CD8-positive, alpha-beta memory T cell (primary cell): ENCODE measurements around the gene ARHGAP42. TPM values are rescaled to one million over a fixed set of nuclear protein-coding genes. Genes with fewer than 3 reads are reported as not detected.
A peak's percentile ranks its signal among the peaks of the same experiment; 100 is the strongest.
"Not testable (repeated sequence)": the region's sequence is repeated elsewhere in the genome, so short reads cannot be mapped to it uniquely, and the experiment has no call there.

ENCODE experiments used
- CTCF ChIA-PET: fragments of 350-600 bp; sonication (Branson Sonifier 250); formaldehyde crosslinking; loops from one replicate; lab custom pipeline; 2021; ENCODE audit warnings: antibody characterized with exemption; lab: Charles Lee
- POLR2A ChIA-PET: fragments of 350-600 bp; sonication (Branson Sonifier 250); formaldehyde crosslinking; loops from one replicate; lab custom pipeline; 2021; ENCODE audit warnings: antibody characterized with exemption; lab: Charles Lee
- DNase-seq, 5 donors: peaks; one replicate each; pipeline versions ENCODE4 v3.0.0 to v3.0.0-alpha.2; 2020 to 2022; ENCODE audit warnings: mixed read lengths in 1 of 5
- H3K27ac ChIP-seq: one replicate; pipeline ENCODE4 v1.7.0; 2013; ENCODE audit warnings: low read depth, mild to moderate bottlenecking, low read length, moderate library complexity
- H3K27me3 ChIP-seq: 2 replicates; pipeline ENCODE4 v1.7.0; 2013; ENCODE audit warnings: low read length, mild to moderate bottlenecking; ENCODE audit not compliant: insufficient read depth, poor library complexity, severe bottlenecking
- H3K36me3 ChIP-seq: 2 replicates; pipeline ENCODE4 v1.7.0; 2013; ENCODE audit warnings: mild to moderate bottlenecking, low read length, moderate library complexity; ENCODE audit not compliant: insufficient read depth
- H3K4me1 ChIP-seq: 2 replicates; pipeline ENCODE4 v1.7.0; 2013; ENCODE audit warnings: mild to moderate bottlenecking, low read length, moderate library complexity; ENCODE audit not compliant: insufficient read depth
- H3K4me3 ChIP-seq: 2 replicates; pipeline ENCODE4 v1.7.0; 2013; ENCODE audit warnings: mild to moderate bottlenecking, low read length
- H3K9me3 ChIP-seq: 2 replicates; pipeline ENCODE4 v1.7.0; 2013; ENCODE audit warnings: mild to moderate bottlenecking, low read length
- H3K27ac Mint-ChIP-seq, 8 donors: one replicate each; pipeline ENCODE4 v1.8.0; 2020 to 2021; ENCODE audit warnings: mixed read lengths in 8 of 8, mild to moderate bottlenecking in 6 of 8, inconsistent platforms in 3 of 8, moderate library complexity in 3 of 8
- H3K27me3 Mint-ChIP-seq, 2 donors: one replicate each; pipeline ENCODE4 v1.8.0; 2020 to 2021; ENCODE audit warnings: mixed read lengths in 2 of 2, mild to moderate bottlenecking in 1 of 2, moderate library complexity in 1 of 2
- H3K36me3 Mint-ChIP-seq, 3 donors: one replicate each; pipeline ENCODE4 v1.8.0; 2020 to 2021; ENCODE audit warnings: mixed read lengths in 3 of 3, inconsistent platforms in 1 of 3, mild to moderate bottlenecking in 1 of 3
- H3K4me1 Mint-ChIP-seq, 3 donors: one replicate each; pipeline ENCODE4 v1.8.0; 2020 to 2021; ENCODE audit warnings: mixed read lengths in 3 of 3, inconsistent platforms in 1 of 3, mild to moderate bottlenecking in 1 of 3
- H3K4me3 Mint-ChIP-seq, 7 donors: one replicate each; pipeline ENCODE4 v1.8.0; 2020 to 2021; ENCODE audit warnings: mixed read lengths in 7 of 7, mild to moderate bottlenecking in 6 of 7, moderate library complexity in 4 of 7, inconsistent platforms in 2 of 7
- H3K9me3 Mint-ChIP-seq, 5 donors: one replicate each; pipeline ENCODE4 v1.8.0; 2020 to 2022; ENCODE audit warnings: mixed read lengths in 5 of 5, mild to moderate bottlenecking in 3 of 5, moderate library complexity in 2 of 5, inconsistent platforms in 1 of 5
- polyA plus RNA-seq: library from polyadenylated mRNA; unstranded; fragments of 300-500 nt; fragmentation: Illumina TruSeq; gene quantifications from one replicate; pipeline ENCODE4 v1.2.3, GENCODE V29; 2021
- total RNA-seq, 2 experiments: library from RNA; stranded (reverse); gene quantifications; one replicate each; pipeline ENCODE4 v1.2.3, GENCODE V29; 2021

The ARHGAP42 gene
- total and polyA plus RNA-seq, 3 experiments from 2014 or later: 0.07 to 0.18 (median 0.09) TPM

GRCh38 chr11:100748153-100748552 lies 61.1 kb downstream of the ARHGAP42 start:
- CTCF ChIA-PET: no interaction called here
- POLR2A ChIA-PET: no interaction called here
- H3K4me1 ChIP-seq: no peaks in the 10 kb centered on the region
- Mint-ChIP-seq H3K27ac (no peak overlapping the region), H3K4me3 (no peak overlapping the region), H3K9me3 (peaks cover 13 to 29% (median 18%) of the 10 kb centered on the region in 5 donors), H3K36me3 (no peaks in the 10 kb centered on the region), H3K27me3 (no peaks in the 10 kb centered on the region), H3K4me1 (no peaks in the 10 kb centered on the region)
- H3K4me3 ChIP-seq: no peak overlapping the region
- H3K36me3 ChIP-seq: no peaks in the 10 kb centered on the region
- H3K9me3 ChIP-seq: no peaks in the 10 kb centered on the region
- no peak overlapping the region for H3K27ac ChIP-seq
- no peak for DNase-seq
- no peaks in the 10 kb centered on the region for H3K27me3 ChIP-seq

DNA sequence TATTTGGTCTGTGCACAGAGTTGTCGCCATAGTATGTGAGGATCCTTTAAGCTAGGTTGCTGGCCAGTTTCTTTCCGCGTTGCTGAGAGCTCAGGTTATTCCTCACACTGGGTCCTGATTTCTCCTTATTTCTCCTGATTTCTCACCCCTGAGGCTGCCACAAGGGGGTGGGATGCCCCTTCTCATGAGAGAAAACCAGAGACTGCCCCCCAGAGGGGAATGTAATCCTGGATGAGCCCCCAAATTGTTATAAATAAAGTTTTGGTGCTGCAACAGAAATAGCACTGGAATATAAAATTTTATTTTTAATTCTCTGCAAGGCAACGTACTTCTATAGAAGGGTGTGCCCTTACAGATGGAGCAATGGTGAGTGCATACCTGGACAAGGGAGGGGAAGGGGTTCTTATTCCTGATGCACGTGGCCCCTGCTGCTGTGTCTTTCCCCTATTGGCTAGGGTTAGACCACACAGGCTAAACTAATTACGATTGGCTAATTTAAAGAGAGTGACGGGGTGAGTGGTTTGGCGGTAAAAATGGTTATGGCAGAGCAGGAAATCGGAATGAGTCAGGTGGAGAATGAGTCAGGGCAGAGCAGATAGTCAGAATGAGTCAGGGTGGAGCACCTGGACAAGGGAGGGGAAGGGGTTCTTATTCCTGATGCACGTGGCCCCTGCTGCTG lies 62.9 kb downstream of the ARHGAP42 start:
- H3K4me3 Mint-ChIP-seq, H3K36me3 ChIP-seq, H3K27ac ChIP-seq, CTCF ChIA-PET, H3K27me3 Mint-ChIP-seq, H3K4me1 ChIP-seq, POLR2A ChIA-PET, DNase-seq, H3K36me3 Mint-ChIP-seq, H3K27ac Mint-ChIP-seq, H3K4me3 ChIP-seq, H3K27me3 ChIP-seq, H3K4me1 Mint-ChIP-seq, H3K9me3 ChIP-seq: not testable (repeated sequence)
- peaks cover 11 to 31% (median 18%) of the 10 kb centered on the region in 5 donors for H3K9me3 Mint-ChIP-seq

DNA sequence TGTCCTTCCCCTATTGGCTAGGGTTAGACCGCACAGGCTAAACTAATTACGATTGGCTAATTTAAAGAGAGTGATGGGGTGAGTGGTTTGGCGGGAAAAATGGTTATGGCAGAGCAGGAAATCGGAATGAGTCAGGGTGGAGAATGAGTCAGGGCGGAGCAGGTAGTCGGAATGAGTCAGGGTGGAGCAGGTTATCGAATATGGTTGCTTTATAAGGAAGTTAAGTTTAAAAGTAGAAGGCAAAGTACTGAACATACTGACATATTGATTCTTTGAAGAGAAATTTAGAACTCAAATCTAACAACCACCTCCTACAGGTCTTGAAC lies 63.4 kb downstream of the ARHGAP42 start:
- H3K36me3 Mint-ChIP-seq, H3K9me3 ChIP-seq, POLR2A ChIA-PET, H3K27ac ChIP-seq, H3K27me3 ChIP-seq, H3K36me3 ChIP-seq, H3K27me3 Mint-ChIP-seq, H3K4me1 Mint-ChIP-seq, H3K4me1 ChIP-seq, H3K27ac Mint-ChIP-seq, DNase-seq, CTCF ChIA-PET, H3K4me3 ChIP-seq, H3K4me3 Mint-ChIP-seq: not testable (repeated sequence)
- H3K9me3 Mint-ChIP-seq: peaks cover 11 to 32% (median 17%) of the 10 kb centered on the region in 5 donors

DNA sequence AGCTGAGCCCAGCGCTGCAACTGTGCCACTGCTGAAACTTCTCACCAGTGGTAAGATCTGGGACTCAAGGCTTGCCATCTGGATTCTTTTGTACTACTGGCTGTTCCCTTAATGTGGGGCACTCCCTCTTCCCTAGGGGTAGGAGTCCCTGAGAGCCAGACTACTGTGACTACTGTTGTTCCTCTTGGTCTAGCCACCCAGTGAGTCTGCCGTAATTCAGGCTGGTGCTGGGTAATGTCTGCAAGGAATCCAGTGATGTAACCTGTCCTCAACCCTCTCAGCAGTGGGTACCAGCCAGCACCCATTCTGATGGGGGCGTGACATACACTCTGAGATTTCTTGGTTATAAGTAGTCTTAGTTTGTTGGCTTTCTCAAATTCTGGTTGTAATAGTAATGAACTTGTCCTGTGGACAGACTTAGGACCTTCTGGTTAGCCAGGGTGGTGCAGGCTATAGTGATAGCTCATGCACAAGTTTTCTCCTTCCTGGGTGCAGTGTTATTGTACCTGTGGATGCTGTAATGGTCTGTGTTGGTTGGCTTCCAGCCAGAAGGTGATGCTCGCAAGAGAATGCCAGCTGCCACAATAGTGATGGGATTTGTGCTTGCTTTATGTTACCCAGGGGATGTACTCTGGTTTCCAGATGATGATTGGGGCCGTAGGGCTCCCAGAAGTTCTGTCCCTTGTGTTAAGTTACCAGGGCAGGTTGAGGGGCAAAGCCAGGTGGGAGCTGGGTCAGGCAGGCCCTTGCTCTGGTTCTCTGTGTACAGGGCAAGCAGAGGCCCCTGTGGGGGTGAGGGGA lies 65.5 kb downstream of the ARHGAP42 start:
- H3K4me1 Mint-ChIP-seq: no peaks in the 10 kb centered on the region

DNA sequence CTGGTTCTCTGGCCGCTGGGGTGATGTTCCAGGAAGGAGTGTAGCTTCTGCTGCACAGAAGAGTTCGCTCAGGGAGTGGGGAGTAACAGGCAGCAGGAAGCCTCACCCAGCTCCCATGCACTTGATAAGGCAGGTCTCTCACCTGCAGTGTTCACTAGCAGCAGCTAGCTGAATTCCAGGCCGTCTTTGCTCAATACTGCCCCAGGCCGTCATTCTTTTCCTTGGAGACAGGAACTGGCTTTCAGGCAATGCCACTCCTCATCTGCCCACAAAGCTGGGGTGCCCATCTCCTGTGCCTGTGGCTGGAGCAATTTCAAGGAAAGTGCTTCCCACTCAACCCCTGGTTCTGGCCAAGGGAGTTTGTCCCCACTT lies 66.1 kb downstream of the ARHGAP42 start:
- no peak overlapping the region for H3K4me3 Mint-ChIP-seq
- POLR2A ChIA-PET: no interaction called here

More for the DNA sequence above, 65.5 kb downstream of the ARHGAP42 start:
- no peak for DNase-seq
- Histone ChIP-seq H3K9me3 (no peaks in the 10 kb centered on the region), H3K4me1 (no peaks in the 10 kb centered on the region), H3K36me3 (no peaks in the 10 kb centered on the region), H3K4me3 (no peak overlapping the region), H3K27ac (no peak overlapping the region), H3K27me3 (no peaks in the 10 kb centered on the region)
- Mint-ChIP-seq H3K36me3 (no peaks in the 10 kb centered on the region), H3K27ac (no peak overlapping the region), H3K9me3 (peaks cover 11 to 25% (median 17%) of the 10 kb centered on the region in 5 donors), H3K27me3 (no peaks in the 10 kb centered on the region), H3K4me3 (peak overlapping the region in 1 of 7 donors; percentile 44)
- ChIA-PET CTCF (no interaction called here), POLR2A (no interaction called here)

DNA sequence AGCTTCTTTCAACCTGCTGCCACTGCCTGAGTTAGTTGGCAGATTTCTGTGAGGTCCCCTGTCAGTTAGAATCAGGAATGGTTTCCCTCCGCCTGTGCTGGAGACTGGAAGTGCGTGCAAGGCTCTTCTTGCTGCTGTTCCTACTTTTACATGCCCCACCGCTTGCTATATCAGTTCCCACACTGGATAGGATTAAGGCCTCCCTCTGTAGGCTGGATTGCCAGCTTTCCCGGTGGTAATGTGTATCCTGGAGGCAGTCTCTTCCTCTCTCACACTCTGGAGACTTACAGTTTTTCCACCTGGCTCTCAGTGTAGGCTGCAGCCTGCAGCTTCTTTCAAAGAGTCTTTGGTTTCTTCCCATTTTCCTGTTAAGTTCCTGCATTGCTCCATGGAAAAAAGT lies 66.5 kb downstream of the ARHGAP42 start:
- Histone ChIP-seq H3K27me3 (no peaks in the 10 kb centered on the region), H3K27ac (no peak overlapping the region), H3K4me3 (no peak overlapping the region), H3K4me1 (no peaks in the 10 kb centered on the region), H3K36me3 (no peaks in the 10 kb centered on the region), H3K9me3 (no peaks in the 10 kb centered on the region)
- CTCF ChIA-PET: no interaction called here
- Mint-ChIP-seq H3K4me1 (no peaks in the 10 kb centered on the region), H3K9me3 (peaks cover 6 to 25% (median 12%) of the 10 kb centered on the region in 5 donors), H3K36me3 (no peaks in the 10 kb centered on the region), H3K4me3 (no peak overlapping the region), H3K27me3 (no peaks in the 10 kb centered on the region), H3K27ac (no peak overlapping the region)
- POLR2A ChIA-PET: no interaction called here
- DNase-seq: no peak

More for the DNA sequence above, 66.1 kb downstream of the ARHGAP42 start:
- Mint-ChIP-seq H3K27ac (no peak overlapping the region), H3K9me3 (peaks cover 6 to 25% (median 16%) of the 10 kb centered on the region in 5 donors), H3K4me1 (no peaks in the 10 kb centered on the region), H3K27me3 (no peaks in the 10 kb centered on the region), H3K36me3 (no peaks in the 10 kb centered on the region)
- Histone ChIP-seq H3K27me3 (no peaks in the 10 kb centered on the region), H3K27ac (no peak overlapping the region), H3K9me3 (no peaks in the 10 kb centered on the region), H3K4me1 (no peaks in the 10 kb centered on the region), H3K36me3 (no peaks in the 10 kb centered on the region), H3K4me3 (no peak overlapping the region)
- CTCF ChIA-PET: no interaction called here
- no peak for DNase-seq

DNA sequence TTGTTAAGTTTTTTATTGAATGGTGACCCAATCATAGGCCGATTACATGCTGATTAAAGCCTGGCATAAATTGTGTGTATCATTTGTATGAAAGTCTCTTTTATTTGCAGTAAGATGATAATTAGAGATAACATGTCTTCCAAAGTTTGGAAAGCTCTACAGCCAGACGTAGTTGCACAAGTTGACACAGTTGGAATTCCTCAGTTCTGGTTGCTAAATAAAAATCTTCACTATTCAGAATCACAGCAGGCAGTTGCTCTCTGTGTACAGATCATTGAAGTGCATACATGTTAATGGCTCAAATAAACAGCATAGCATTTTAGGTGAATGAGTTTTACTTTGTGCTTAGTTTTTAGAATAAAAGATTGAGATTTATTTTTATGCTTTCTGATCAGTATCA lies 69.5 kb downstream of the ARHGAP42 start:
- Histone ChIP-seq H3K27me3 (no peaks in the 10 kb centered on the region), H3K4me1 (no peaks in the 10 kb centered on the region), H3K36me3 (no peaks in the 10 kb centered on the region), H3K4me3 (no peak overlapping the region), H3K27ac (no peak overlapping the region), H3K9me3 (no peaks in the 10 kb centered on the region)
- no peaks in the 10 kb centered on the region for H3K4me1 Mint-ChIP-seq
- ChIA-PET POLR2A (no interaction called here), CTCF (no interaction called here)
- no peak for DNase-seq
- H3K4me3 Mint-ChIP-seq: no peak overlapping the region
- H3K36me3 Mint-ChIP-seq: no peaks in the 10 kb centered on the region
- no peaks in the 10 kb centered on the region for H3K27me3 Mint-ChIP-seq
- H3K9me3 Mint-ChIP-seq: peaks cover 4 to 14% (median 9%) of the 10 kb centered on the region in 5 donors
- H3K27ac Mint-ChIP-seq: no peak overlapping the region

GRCh38 chr11:100757646-100758045 lies 70.6 kb downstream of the ARHGAP42 start:
- DNase-seq: no peak
- Mint-ChIP-seq H3K27ac (no peak overlapping the region), H3K4me1 (no peaks in the 10 kb centered on the region), H3K27me3 (no peaks in the 10 kb centered on the region), H3K4me3 (no peak overlapping the region), H3K36me3 (no peaks in the 10 kb centered on the region), H3K9me3 (peaks cover 4 to 14% (median 9%) of the 10 kb centered on the region in 5 donors)
- Histone ChIP-seq H3K27me3 (no peaks in the 10 kb centered on the region), H3K4me1 (no peaks in the 10 kb centered on the region), H3K4me3 (no peak overlapping the region), H3K9me3 (no peaks in the 10 kb centered on the region), H3K36me3 (no peaks in the 10 kb centered on the region), H3K27ac (no peak overlapping the region)
- POLR2A ChIA-PET: no interaction called here
- CTCF ChIA-PET: no interaction called here
